DMS114 treated with DMSO at 0.1 percent for 48 hours (cell line): ENCODE data around the gene DISP2.

ENCODE experiments used
- DNase-seq: peaks from one replicate; lab custom pipeline; 2025; ENCODE audit not compliant: unreplicated experiment; lab: John Stamatoyannopoulos, UW

Gene DISP2

GRCh38 chr15:40382580-40383456 lies 24.8 kb downstream of the DISP2 start, which contains the start of gene KNSTRN:
KNSTRN (plus strand) TSS chr15:40382721; CDS start chr15:40382836, 115 bp downstream.
- DNase-seq: peak; percentile 91

- DNase-seq: no peak
Observed at GRCh38 chr15:40386480-40386879, 28.5 kb downstream of the DISP2 start.

- no peak for DNase-seq
Observed at GRCh38 chr15:40388941-40389823, 31.2 kb downstream of the DISP2 start.

GRCh38 chr15:40389824-40390595 lies 32.0 kb downstream of the DISP2 start:
- no peak for DNase-seq

GRCh38 chr15:40392986-40393948 lies 35.2 kb downstream of the DISP2 start:
- no peak for DNase-seq

- no peak for DNase-seq
Observed at GRCh38 chr15:40397688-40398412, 39.8 kb downstream of the DISP2 start.

- no peak for DNase-seq
Observed at GRCh38 chr15:40398413-40398873, 40.4 kb downstream of the DISP2 start.

- DNase-seq: no peak
Observed at GRCh38 chr15:40399370-40399769, 41.4 kb downstream of the DISP2 start.

GRCh38 chr15:40405501-40406381 lies 47.7 kb downstream of the DISP2 start, which contains the start of gene IVD:
IVD (plus strand) TSS chr15:40405795; CDS start chr15:40405828, 33 bp downstream.
- DNase-seq: peak; percentile 82

- no peak for DNase-seq
Observed at GRCh38 chr15:40407330-40407990, 49.4 kb downstream of the DISP2 start.

- no peak for DNase-seq
Observed at GRCh38 chr15:40409366-40409765, 51.3 kb downstream of the DISP2 start.

- no peak for DNase-seq
Observed at GRCh38 chr15:40410476-40410875, 52.5 kb downstream of the DISP2 start.

GRCh38 chr15:40412095-40412759 lies 54.2 kb downstream of the DISP2 start:
- no peak for DNase-seq

GRCh38 chr15:40413036-40413435 lies 55.0 kb downstream of the DISP2 start:
- DNase-seq: no peak

GRCh38 chr15:40414816-40415215 lies 56.8 kb downstream of the DISP2 start:
- DNase-seq: no peak

- no peak for DNase-seq
Observed at GRCh38 chr15:40415226-40415625, 57.2 kb downstream of the DISP2 start.

- no peak for DNase-seq
Observed at GRCh38 chr15:40416056-40416455, 58.0 kb downstream of the DISP2 start.
